Sigmoid colon (tissue), 4 donors: ENCODE data around the gene KLHL26.

Experiments used
- POLR2A ChIP-seq, 2 donors: fragments of 450-650 bp; IDR thresholded peaks; one replicate each; pipeline ENCODE4 v1.6.1; 2016; ENCODE audit warnings: antibody characterized with exemption in 2 of 2, mild to moderate bottlenecking in 2 of 2, moderate library complexity in 2 of 2
- POLR2AphosphoS5 ChIP-seq, 4 donors: sonication (generic); formaldehyde crosslinking; IDR thresholded peaks; one replicate each; pipeline ENCODE4 v1.6.1; 2017; ENCODE audit warnings: antibody characterized with exemption in 4 of 4
- TF ChIP-seq, protein P1 (sequence below), 4 experiments: fragments of 450-650 bp in 3 of 4; fragments of 200-600 bp in 1 of 4; IDR thresholded peaks; one replicate each; pipeline ENCODE4 v1.5.1; 2016 to 2019; ENCODE audit warnings: antibody characterized with exemption in 4 of 4, mild to moderate bottlenecking in 3 of 4, moderate library complexity in 2 of 4

DNA sequence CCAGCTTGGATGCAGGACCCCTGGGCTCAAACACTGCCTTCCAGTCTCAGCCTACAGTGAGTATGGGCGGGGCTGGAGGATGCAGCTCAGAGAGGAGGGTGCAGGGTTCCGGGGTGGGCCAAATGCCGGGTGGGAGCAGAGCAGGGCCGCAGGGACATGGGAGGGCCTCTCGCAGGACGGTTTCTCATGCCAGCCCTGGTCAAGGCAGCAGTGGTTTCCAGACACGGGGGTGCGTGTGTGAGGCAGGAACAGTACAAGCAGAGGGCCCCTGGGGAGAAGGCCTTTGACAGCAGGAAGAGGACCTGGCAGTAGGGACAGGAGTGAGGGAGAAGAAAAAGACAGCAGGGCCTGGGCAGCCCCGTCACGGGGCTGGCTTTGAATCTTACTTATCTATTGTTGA is 80.8 kb downstream of the KLHL26 start:
- TF ChIP-seq, protein P1, sequence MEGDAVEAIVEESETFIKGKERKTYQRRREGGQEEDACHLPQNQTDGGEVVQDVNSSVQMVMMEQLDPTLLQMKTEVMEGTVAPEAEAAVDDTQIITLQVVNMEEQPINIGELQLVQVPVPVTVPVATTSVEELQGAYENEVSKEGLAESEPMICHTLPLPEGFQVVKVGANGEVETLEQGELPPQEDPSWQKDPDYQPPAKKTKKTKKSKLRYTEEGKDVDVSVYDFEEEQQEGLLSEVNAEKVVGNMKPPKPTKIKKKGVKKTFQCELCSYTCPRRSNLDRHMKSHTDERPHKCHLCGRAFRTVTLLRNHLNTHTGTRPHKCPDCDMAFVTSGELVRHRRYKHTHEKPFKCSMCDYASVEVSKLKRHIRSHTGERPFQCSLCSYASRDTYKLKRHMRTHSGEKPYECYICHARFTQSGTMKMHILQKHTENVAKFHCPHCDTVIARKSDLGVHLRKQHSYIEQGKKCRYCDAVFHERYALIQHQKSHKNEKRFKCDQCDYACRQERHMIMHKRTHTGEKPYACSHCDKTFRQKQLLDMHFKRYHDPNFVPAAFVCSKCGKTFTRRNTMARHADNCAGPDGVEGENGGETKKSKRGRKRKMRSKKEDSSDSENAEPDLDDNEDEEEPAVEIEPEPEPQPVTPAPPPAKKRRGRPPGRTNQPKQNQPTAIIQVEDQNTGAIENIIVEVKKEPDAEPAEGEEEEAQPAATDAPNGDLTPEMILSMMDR (IDR thresholded peaks at IDR 0.05), result no peak
- TF ChIP-seq POLR2AphosphoS5 (IDR thresholded peaks at IDR 0.05) (no peak), POLR2A (IDR thresholded peaks at IDR 0.05) (no peak)
